K562 (cell line): ENCODE data around the gene SLC9A3. TPM values are rescaled to one million over a fixed set of nuclear protein-coding genes. Genes with fewer than 3 reads are reported as not detected.

Experiments used
- ATF6 ChIP-seq: sonication (generic); formaldehyde crosslinking; IDR thresholded peaks from 2 replicates; pipeline ENCODE4 v1.4.0; 2020; ENCODE audit warnings: mild to moderate bottlenecking, missing genetic modification reagents
- BCOR ChIP-seq: fragments of 450-650 bp; IDR thresholded peaks from 2 replicates; pipeline ENCODE4 v1.6.1; 2016
- BDP1 ChIP-seq: IDR thresholded peaks from 3 replicates; pipeline ENCODE4 v1.6.1; 2011; ENCODE audit not compliant: insufficient read length, insufficient read depth
- CBX1 ChIP-seq: sonication (generic); IDR thresholded peaks from 2 replicates; pipeline ENCODE4 v1.6.1; 2016; ENCODE audit warnings: antibody characterized with exemption, low read depth, mild to moderate bottlenecking
- CREB3 ChIP-seq: fragments of 450-650 bp; conservative IDR thresholded peaks from 2 replicates; pipeline ENCODE4 v1.6.1; 2016; ENCODE audit warnings: missing genetic modification characterization, low read depth, mild to moderate bottlenecking, missing compliant biosample characterization, moderate library complexity
- ELF4 ChIP-seq: fragments of 450-650 bp; formaldehyde crosslinking; IDR thresholded peaks from 2 replicates; pipeline ENCODE4 v1.4.0; 2022; ENCODE audit warnings: missing genetic modification characterization
- ESRRA ChIP-seq: fragments of 450-650 bp; IDR thresholded peaks from 2 replicates; pipeline ENCODE4 v1.6.1; 2014; ENCODE audit warnings: low read depth, mild to moderate bottlenecking, moderate library complexity, borderline replicate concordance
- GTF2A2 ChIP-seq: IDR thresholded peaks from 2 replicates; pipeline ENCODE4 v1.6.1; 2016; ENCODE audit warnings: mild to moderate bottlenecking, missing genetic modification characterization, missing compliant biosample characterization
- HEY1 ChIP-seq: fragments of 250-450 bp; sonication (Bioruptor Pico); IDR thresholded peaks from 2 replicates; pipeline ENCODE4 v1.5.0; 2020; ENCODE audit warnings: mild to moderate bottlenecking, moderate library complexity, borderline replicate concordance
- KLF13 ChIP-seq: fragments of 450-650 bp; IDR thresholded peaks from 2 replicates; pipeline ENCODE4 v1.6.1; 2016; ENCODE audit warnings: missing genetic modification characterization, low read depth, mild to moderate bottlenecking, missing compliant biosample characterization, moderate library complexity, borderline replicate concordance
- POLR2AphosphoS5 ChIP-seq: IDR thresholded peaks from 2 replicates; pipeline ENCODE4 v1.6.1; 2011; ENCODE audit warnings: mild to moderate bottlenecking, low read depth, low read length, moderate library complexity; ENCODE audit not compliant: control insufficient read depth, insufficient read depth
- PRPF4 ChIP-seq: fragments of 200-400 bp; formaldehyde crosslinking; IDR thresholded peaks from one replicate; pipeline ENCODE4 v1.6.1; 2017; ENCODE audit warnings: low read length, low read depth, mild to moderate bottlenecking; ENCODE audit not compliant: insufficient read depth, poor library complexity, severe bottlenecking
- RUNX1 ChIP-seq: sonication (generic); IDR thresholded peaks from 2 replicates; pipeline ENCODE4 v1.6.1; 2016; ENCODE audit warnings: antibody characterized with exemption, low read depth
- TAF1 ChIP-seq: IDR thresholded peaks from 2 replicates; pipeline ENCODE4 v1.6.1; 2011; ENCODE audit warnings: mild to moderate bottlenecking, low read length, moderate library complexity; ENCODE audit not compliant: insufficient read depth, control insufficient read depth, severe bottlenecking; ENCODE audit errors: extremely low read depth
- YBX1 ChIP-seq: fragments of 450-650 bp; IDR thresholded peaks from 2 replicates; pipeline ENCODE4 v1.7.1; 2016; ENCODE audit warnings: mild to moderate bottlenecking
- ZBTB26 ChIP-seq: fragments of 450-650 bp; formaldehyde crosslinking; IDR thresholded peaks from 2 replicates; pipeline ENCODE4 v1.4.0; 2022; ENCODE audit warnings: missing genetic modification characterization
- ZBTB34 ChIP-seq: fragments of 250-450 bp; sonication (Bioruptor Pico); IDR thresholded peaks from 2 replicates; pipeline ENCODE4 v1.8.0; 2021; ENCODE audit warnings: mild to moderate bottlenecking, moderate library complexity
- ZNF639 ChIP-seq, 2 experiments: fragments of 200-800 bp in 1 of 2; sonication (Bioruptor generic) in 1 of 2; sonication (generic) in 1 of 2; formaldehyde crosslinking in 1 of 2; IDR thresholded peaks in 1 of 2; conservative IDR thresholded peaks in 1 of 2; 2 replicates each; pipeline versions ENCODE4 v1.5.0 to v1.6.1; 2016 to 2020; ENCODE audit warnings: missing compliant biosample characterization in 1 of 2, missing genetic modification characterization in 1 of 2, missing genetic modification reagents in 1 of 2
- polyA plus RNA-seq, 8 experiments: library from polyadenylated mRNA; depleted of rRNA in 4 of 8; stranded (reverse) in 5 of 8; unstranded in 3 of 8; fragments of >200 nt; fragmentation: Nextera tagmentation in 2 of 8; fragmentation: Illumina TruSeq in 1 of 8; extraction: Ambion mirVana in 2 of 8; extraction: Trizol in 1 of 8; gene quantifications; 2 replicates each; pipeline versions ENCODE4 v1.2.1 to v1.2.3, GENCODE V29; 2011 to 2014; ENCODE audit warnings: inconsistent platforms in 1 of 8, missing spikeins in 1 of 8
- total RNA-seq, 7 experiments: library from RNA; depleted of rRNA in 6 of 7; stranded (reverse); fragments of >200 nt in 6 of 7; fragmentation: Illumina TruSeq in 2 of 7; extraction: Trizol in 2 of 7; gene quantifications; 2 replicates each; pipeline versions ENCODE4 v1.2.1 to v1.2.3, GENCODE V29; 2011 to 2021; ENCODE audit warnings: low replicate concordance in 1 of 7

Gene SLC9A3
- total and polyA plus RNA-seq, 9 of the 15 experiments (the other 6 are each of a cell fraction or from before 2014, with no cell fraction given) = 1.5 to 5.8 (median 3.7) TPM; not detected in 2

- TF ChIP-seq CREB3 (no peak), ZBTB26 (CRISPR knock-in tag) (peak; percentile 37; the same call in 1 of the 2 replicates), BCOR (no peak), ELF4 (CRISPR knock-in tag) (no peak), GTF2A2 (tag) (0 out of 2 replicates have a peak, but pooled peaks have one; percentile 37), BDP1 (no peak), HEY1 (no peak), POLR2AphosphoS5 (peak; percentile 59), ZNF639 (CRISPR knock-in tag; conservative IDR thresholded peaks at IDR 0.05 in 1 of 2, IDR thresholded peaks at IDR 0.05 in 1 of 2) (peak in 1 of 2 experiments; percentile 86; a peak in 2 of 4 replicates), RUNX1 (no peak), KLF13 (peak; percentile 74; the same call in 1 of the 2 replicates), ATF6 (no peak), TAF1 (peak; percentile 51), ESRRA (no peak; the same call in 1 of the 2 replicates), YBX1 (no peak), ZBTB34 (CRISPR knock-in tag) (no peak; the same call in 1 of the 2 replicates), CBX1 (peak; percentile 73; the same call in 1 of the 2 replicates), PRPF4 (no peak)
Measured at GRCh38 chr5:472656-473550, 51.3 kb downstream of the SLC9A3 start (continued).
